Suprapubic skin (tissue), 4 donors: ENCODE measurements around the gene NFX1. TPM values are rescaled to one million over a fixed set of nuclear protein-coding genes. Genes with fewer than 3 reads are reported as not detected.

Experiments
- DNase-seq, 2 donors: peaks; one replicate each; pipeline ENCODE4 v3.0.0-alpha.2; 2019; ENCODE audit warnings: low spot score in 2 of 2
- H3K27ac ChIP-seq: fragments of 200-600 bp; sonication (generic); one replicate; pipeline ENCODE4 v1.5.1; 2019
- H3K27me3 ChIP-seq: fragments of 200-600 bp; sonication (generic); one replicate; pipeline ENCODE4 v1.5.1; 2019
- H3K36me3 ChIP-seq: fragments of 200-600 bp; sonication (generic); one replicate; pipeline ENCODE4 v1.5.1; 2019
- H3K4me1 ChIP-seq: fragments of 200-600 bp; sonication (generic); one replicate; pipeline ENCODE4 v1.5.1; 2019
- H3K4me3 ChIP-seq: fragments of 200-600 bp; sonication (generic); one replicate; pipeline ENCODE4 v1.5.1; 2019; ENCODE audit warnings: mild to moderate bottlenecking
- H3K9me3 ChIP-seq: fragments of 200-600 bp; sonication (generic); one replicate; pipeline ENCODE4 v1.5.1; 2019
- CTCF ChIP-seq, 2 donors: fragments of 200-600 bp in 1 of 2; fragments of 450-650 bp in 1 of 2; sonication (generic) in 1 of 2; IDR thresholded peaks; one replicate each; pipeline ENCODE4 v1.5.1; 2016 to 2019; ENCODE audit warnings: antibody characterized with exemption in 2 of 2, mild to moderate bottlenecking in 1 of 2, moderate library complexity in 1 of 2
- EP300 ChIP-seq: sonication (generic); formaldehyde crosslinking; IDR thresholded peaks from one replicate; pipeline ENCODE4 v1.6.1; 2017; ENCODE audit warnings: antibody characterized with exemption
- POLR2A ChIP-seq, 2 donors: fragments of 450-650 bp; IDR thresholded peaks; one replicate each; pipeline ENCODE4 v1.6.1; 2017; ENCODE audit warnings: antibody characterized with exemption in 2 of 2, mild to moderate bottlenecking in 2 of 2, moderate library complexity in 2 of 2
- POLR2AphosphoS5 ChIP-seq, 3 donors: sonication (generic); formaldehyde crosslinking; IDR thresholded peaks; one replicate each; pipeline ENCODE4 v1.6.1; 2017; ENCODE audit warnings: antibody characterized with exemption in 3 of 3
- whole genome bisulfite sequencing: methylation state at CpG from one replicate; pipeline ENCODE4 v1.1.5; 2018; 5-methylcytosine and 5-hydroxymethylcytosine counted together
- total RNA-seq, 4 donors: library from RNA; depleted of rRNA; stranded (reverse); fragments of >200 nt; gene quantifications; one replicate each; pipeline ENCODE4 v1.1.0, GENCODE V29; 2016

NFX1 gene
- total RNA-seq, 4 donors from 2014 or later: 42.0 to 91.4 (median 46.0) TPM

GRCh38 chr9:33288828-33289483, 1.4 kb upstream of the NFX1 start:
- Histone ChIP-seq H3K9me3 (no peaks in the 10 kb centered on the region), H3K27me3 (no peaks in the 10 kb centered on the region), H3K27ac (peak overlapping the region; percentile 100), H3K4me3 (peak overlapping the region; percentile 79), H3K4me1 (peaks cover 56% of the 10 kb centered on the region), H3K36me3 (peaks cover 19% of the 10 kb centered on the region)
- DNase-seq: peak in 1 of 2 donors; percentile 78
- TF ChIP-seq CTCF (IDR thresholded peaks at IDR 0.05) (no peak), POLR2A (IDR thresholded peaks at IDR 0.05) (no peak), EP300 (no peak), POLR2AphosphoS5 (IDR thresholded peaks at IDR 0.05) (no peak)
- WGBS: 80% methylated on average over 6 of the region's 14 CpGs

- DNase-seq: peak in 1 of 2 donors; percentile 72
- Histone ChIP-seq H3K27ac (peak overlapping the region; percentile 100), H3K4me3 (peak overlapping the region; percentile 79), H3K36me3 (peaks cover 24% of the 10 kb centered on the region), H3K4me1 (peaks cover 62% of the 10 kb centered on the region), H3K9me3 (no peaks in the 10 kb centered on the region), H3K27me3 (no peaks in the 10 kb centered on the region)
- 4% methylated on average over 10 of the region's 12 CpGs for WGBS
- no peak for TF ChIP-seq CTCF (IDR thresholded peaks at IDR 0.05)
- no peak for TF ChIP-seq EP300
- TF ChIP-seq POLR2AphosphoS5 (IDR thresholded peaks at IDR 0.05): no peak
- TF ChIP-seq POLR2A (IDR thresholded peaks at IDR 0.05): no peak
Observed at GRCh38 chr9:33289496-33289895, 820 bp upstream of the NFX1 start.

DNA sequence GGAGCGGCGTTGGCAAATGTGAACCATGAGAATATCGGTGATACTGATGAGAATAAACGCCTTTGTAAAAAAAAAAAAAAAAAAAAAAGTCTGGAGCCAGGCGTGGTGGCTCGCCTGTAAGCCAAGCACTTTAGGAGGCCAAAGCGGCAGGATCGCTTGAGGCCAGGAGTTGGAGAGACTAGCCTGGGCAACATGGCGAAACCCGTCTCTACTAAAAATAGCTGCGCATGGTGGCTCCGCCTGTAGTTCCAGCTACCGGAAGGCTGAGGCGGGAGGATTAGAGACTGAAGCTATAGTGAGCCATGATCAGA, 425 bp upstream of the NFX1 start:
- DNase-seq: no peak
- Histone ChIP-seq H3K36me3 (peaks cover 26% of the 10 kb centered on the region), H3K4me1 (peaks cover 63% of the 10 kb centered on the region), H3K9me3 (no peaks in the 10 kb centered on the region), H3K27ac (peak overlapping the region; percentile 100), H3K4me3 (peak overlapping the region; percentile 79), H3K27me3 (no peaks in the 10 kb centered on the region)
- TF ChIP-seq EP300: no peak
- TF ChIP-seq POLR2AphosphoS5 (IDR thresholded peaks at IDR 0.05): no peak
- no peak for TF ChIP-seq CTCF (IDR thresholded peaks at IDR 0.05)
- no peak for TF ChIP-seq POLR2A (IDR thresholded peaks at IDR 0.05)
- under 1% methylated on average over 14 of the region's 14 CpGs for WGBS

- no peaks in the 10 kb centered on the region for H3K9me3 ChIP-seq
- TF ChIP-seq POLR2AphosphoS5 (IDR thresholded peaks at IDR 0.05): no peak
- TF ChIP-seq POLR2A (IDR thresholded peaks at IDR 0.05): no peak
- no peak for TF ChIP-seq CTCF (IDR thresholded peaks at IDR 0.05)
- no peak for TF ChIP-seq EP300
- H3K36me3 ChIP-seq: peaks cover 31% of the 10 kb centered on the region
- H3K4me1 ChIP-seq: peaks cover 72% of the 10 kb centered on the region
- WGBS: 13% methylated on average over 7 of the region's 7 CpGs
- H3K27ac ChIP-seq: peak overlapping the region; percentile 100
- H3K4me3 ChIP-seq: peak overlapping the region; percentile 79
- H3K27me3 ChIP-seq: no peaks in the 10 kb centered on the region
- DNase-seq: no peak
Observed at GRCh38 chr9:33291031-33291397, 698 bp downstream of the NFX1 start.

GRCh38 chr9:33291901-33292300, 1.6 kb downstream of the NFX1 start:
- Histone ChIP-seq H3K36me3 (peaks cover 40% of the 10 kb centered on the region), H3K4me1 (peaks cover 76% of the 10 kb centered on the region), H3K9me3 (no peaks in the 10 kb centered on the region), H3K27ac (peak overlapping the region; percentile 100), H3K27me3 (no peaks in the 10 kb centered on the region), H3K4me3 (no peak overlapping the region)
- no peak for TF ChIP-seq EP300
- no peak for TF ChIP-seq POLR2A (IDR thresholded peaks at IDR 0.05)
- TF ChIP-seq POLR2AphosphoS5 (IDR thresholded peaks at IDR 0.05): no peak
- no peak for TF ChIP-seq CTCF (IDR thresholded peaks at IDR 0.05)
- 85% methylated on average over 5 of the region's 5 CpGs for WGBS
- no peak for DNase-seq
